IPS-NIHi11 (cell line): Measurements from ENCODE around the gene GNG7.
"Not testable (repeated sequence)": the region's sequence is repeated elsewhere in the genome, so short reads cannot be mapped to it uniquely, and the experiment has no call there.

Experiments used
- DNase-seq: peaks from one replicate; pipeline ENCODE4 v3.0.0; 2012; ENCODE audit warnings: mixed read lengths, low spot score

GNG7 gene

DNA sequence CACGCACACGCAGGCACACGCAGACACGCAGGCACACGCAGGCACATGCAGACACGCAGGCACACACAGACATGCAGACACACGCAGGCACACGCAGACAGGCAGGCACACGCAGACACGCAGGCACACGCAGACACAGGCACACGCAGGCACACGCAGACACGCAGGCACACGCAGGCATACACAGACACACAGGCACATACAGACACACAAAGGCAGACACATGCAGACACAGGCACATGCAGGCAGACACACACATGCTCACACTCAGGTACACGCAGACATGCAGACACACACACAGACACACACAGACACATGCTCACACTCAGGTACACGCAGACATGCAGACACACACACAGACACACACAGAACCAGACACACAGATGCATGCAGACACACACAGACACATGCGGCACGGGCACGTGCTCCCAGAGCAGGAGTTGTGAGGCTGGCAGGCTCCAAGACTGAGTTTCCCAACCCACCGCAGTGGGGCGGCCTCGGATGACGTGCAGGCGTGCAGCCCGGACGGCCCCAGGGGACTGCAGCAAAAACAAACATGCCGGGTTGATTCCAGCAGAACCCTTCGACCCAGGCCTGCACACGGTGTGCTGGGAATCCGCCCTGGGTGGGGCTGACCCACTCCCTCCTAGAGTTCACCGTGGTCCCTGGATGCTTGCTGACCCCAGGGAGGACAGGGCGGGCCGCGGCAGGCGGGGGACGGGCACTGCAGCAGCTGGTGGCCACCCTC lies 126.6 kb downstream of the GNG7 start:
- DNase-seq, result no peak

DNA sequence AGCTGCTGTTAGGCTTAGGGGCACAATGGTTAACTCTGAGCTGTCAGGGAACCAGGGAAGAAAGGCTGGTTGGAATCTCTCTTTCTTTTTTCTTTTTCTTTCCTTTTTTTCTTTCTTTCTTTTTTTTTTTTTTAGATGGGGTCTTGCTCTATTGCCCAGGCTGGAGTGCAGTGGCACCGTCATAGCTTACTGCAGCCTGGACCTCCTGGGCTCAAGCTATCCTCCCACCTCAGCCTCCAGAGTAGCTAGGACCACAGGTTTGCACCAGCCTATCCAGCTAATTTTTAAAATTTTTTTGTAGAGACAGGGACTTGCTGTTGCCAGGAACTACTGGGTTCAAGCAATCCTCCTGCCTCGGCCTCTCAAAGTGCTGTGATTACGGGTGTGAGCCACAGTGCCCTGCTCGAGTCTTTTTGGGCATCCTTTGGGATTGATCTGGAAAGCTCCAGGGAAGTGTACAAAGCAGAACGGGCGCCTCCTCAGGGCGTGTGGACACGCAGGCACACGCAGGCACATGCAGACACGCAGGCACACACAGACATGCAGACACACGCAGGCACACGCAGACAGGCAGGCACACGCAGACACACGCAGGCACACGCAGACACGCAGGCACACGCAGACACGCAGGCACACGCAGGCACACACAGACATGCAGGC lies 127.4 kb downstream of the GNG7 start:
- DNase-seq, result no peak

DNA sequence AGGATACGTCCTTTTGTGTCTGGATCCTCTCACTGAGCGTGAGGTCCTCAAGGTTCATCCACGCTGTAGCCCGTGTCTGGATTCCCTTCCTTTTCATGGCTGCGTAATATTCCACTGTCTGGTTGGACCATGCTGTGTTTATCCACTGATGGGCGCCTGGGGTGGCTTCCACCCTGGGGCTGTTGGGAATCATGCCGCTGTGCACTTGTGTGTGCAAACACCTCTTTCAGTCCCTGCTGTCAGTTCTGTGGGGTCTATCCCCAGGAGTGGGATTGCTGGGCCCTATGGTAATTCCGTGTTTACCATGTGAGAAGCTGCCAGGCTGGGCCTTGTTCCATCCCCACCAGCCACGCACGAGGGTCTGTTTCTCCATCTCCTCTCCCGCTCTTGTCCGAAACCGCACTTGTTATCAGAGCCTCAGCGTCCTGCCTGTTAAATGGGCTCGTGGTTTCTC lies 128.0 kb downstream of the GNG7 start:
- no peak for DNase-seq

DNA sequence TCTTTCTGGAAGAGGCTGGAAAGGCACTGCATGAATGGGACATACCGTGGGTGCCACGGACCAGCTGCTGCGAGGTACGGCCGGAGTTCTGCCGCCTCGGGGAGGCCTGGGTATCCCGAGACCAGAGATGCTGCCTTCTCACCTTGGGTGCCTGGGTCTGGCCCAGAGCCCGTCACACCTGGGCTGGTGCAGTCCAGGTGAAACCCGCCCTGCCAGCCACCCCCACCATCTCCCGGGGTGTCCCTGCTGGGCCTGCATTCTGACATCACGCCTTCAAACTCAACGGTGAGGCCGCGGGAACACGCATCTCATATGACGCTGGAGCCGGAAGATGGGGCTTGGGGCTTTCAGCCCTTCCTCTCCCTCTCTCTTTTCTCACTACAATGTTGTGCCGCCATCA lies 128.6 kb downstream of the GNG7 start:
- DNase-seq, result no peak

DNA sequence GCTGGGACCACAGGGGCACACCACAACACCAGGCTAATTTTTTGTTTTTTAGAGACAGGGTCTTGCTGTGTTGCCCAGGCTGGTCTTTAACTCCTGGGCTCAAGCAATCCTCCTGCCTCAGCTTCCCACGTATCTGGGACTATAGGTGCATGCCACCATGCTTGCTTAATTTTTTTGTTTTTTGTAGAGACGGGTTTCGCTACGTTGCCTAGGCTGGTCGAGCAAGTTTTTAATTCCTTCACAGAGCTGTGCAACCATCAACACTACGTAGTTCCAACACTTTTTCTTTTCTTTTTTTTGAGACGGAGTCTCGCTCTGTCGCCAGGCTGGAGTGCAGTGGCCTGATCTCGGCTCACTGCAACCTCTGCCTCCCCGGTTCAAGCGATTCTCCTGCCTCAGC lies 130.3 kb downstream of the GNG7 start:
- DNase-seq, result not testable (repeated sequence)

DNA sequence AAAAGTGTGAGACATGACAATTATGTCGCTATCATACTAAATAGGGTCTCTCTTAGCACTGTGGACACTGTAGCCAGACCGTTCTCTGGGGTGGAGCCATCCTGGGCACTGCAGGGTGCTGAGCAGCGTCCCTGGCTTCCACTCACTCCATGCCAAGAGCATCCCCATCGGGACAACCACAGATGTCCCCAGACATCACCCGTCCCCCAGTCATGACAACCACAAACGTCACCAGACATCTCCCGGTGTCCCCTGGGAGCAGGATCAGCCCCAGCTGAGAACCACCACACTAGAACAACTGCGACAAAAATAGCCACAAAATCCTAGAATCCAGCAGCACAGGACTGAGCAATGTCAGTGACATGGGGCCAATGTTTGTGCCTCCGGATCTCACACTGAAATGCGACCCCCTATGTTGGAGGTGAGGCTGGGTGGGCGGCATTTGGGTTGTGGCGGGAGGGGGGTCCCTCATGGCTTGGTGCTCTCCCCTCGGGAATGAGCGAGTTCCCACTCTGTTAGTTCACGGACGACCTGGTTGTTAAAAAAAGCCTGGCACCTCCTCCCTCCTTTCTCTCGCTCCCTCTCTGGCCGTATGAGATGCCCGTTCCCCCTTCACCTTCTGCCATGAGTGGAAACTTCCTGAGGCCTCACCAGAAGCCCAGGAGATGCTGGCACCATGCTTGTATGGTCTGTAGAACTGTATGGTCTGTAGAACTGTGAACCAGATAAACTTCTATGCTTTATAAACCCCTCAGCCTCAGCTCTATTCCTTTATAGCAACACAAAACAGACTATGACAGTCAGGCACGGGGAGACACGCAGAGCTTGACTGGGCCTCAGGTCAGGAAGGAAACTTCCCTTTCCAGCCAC lies 132.7 kb downstream of the GNG7 start:
- DNase-seq, result no peak

DNA sequence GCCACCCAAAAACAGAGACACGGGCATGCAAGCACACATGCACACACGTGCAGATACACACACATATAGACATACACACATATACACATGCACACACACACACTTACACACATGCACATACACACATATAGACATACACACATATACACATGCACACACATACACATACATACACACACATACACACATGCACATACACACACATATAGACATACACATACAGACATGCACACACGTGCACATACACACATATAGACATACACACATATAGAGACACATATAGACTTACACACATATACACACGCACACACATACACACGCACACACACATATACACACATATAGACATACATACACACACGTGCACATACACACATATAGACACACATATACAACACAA lies 134.5 kb downstream of the GNG7 start:
- DNase-seq, result no peak

DNA sequence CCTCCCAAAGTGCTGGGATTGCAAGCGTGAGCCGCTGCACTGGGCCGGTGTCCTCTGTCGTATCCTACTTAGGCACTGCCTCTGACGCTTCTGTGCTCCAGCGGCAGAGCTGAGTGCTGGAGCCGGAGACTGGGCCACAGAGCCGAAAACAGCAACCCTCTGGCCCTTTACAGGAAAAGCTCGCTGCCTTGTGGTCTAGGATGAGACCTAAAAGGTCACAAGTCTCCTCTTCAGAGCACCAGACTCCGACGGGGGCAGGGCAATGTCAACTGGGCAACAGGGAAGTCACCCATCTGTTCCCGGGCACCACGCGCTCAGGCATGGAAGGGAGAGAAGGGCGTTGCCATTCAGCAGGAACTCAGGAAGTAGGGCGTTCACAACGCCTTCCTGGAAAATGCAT lies 134.9 kb downstream of the GNG7 start:
- DNase-seq, result no peak

DNA sequence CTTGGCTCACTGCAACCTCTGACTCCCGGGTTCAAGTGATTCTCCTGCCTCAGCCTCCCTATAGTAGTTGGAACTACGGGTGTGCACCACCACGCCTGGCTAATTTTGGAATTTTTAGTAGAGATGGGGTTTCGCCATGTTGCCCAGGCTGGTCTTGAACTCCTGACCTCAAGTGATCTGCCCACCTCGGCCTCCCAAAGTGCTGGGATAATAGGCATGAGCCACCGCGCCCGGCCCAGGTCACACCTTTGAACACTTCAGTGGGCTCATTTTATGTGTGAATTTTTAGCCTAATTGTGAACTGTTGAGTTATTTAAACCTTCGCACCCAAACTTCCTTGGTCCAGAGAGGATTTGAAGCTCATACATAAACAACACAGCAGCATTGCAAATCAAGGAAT lies 138.9 kb downstream of the GNG7 start:
- DNase-seq, result not testable (repeated sequence)

DNA sequence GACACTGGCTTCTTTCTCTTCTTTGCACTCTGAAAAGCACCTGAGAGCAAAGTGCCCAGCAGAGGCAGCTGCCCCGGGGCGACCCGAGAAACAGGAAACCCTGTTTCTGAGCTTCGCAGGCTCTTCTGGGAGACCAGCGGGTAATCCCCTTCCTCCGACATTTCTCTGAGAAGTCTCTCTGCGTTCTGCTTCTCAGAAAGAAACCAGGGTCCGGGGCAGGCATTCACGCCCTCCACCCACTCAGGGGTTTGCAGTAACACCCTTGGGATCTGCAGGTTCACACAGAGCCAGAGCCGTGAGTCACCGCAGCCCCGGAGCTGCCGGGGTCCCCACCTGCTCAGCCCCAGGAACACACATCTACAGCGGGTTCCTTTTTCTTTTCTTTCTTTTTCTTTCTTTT lies 140.6 kb downstream of the GNG7 start:
- no peak for DNase-seq

DNA sequence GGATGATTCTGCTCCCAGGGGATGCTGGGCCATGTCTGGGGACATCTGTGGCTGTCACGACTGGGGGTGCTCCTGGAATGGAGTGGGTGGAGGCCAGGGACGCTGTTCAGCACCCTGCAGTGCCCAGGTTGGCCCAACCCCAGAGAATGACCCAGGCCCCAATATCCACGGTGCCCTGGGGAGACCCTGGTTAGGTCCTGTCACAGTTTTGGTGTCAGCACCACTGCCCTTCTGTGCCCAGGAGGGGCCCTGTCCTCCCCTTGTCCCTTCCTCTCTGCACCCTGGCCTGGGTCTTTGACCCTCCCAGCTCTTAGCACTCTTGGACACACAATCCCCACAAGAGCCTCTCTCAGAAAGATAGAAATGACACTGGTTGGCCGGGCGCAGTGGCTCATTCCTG lies 141.3 kb downstream of the GNG7 start:
- DNase-seq, result no peak

DNA sequence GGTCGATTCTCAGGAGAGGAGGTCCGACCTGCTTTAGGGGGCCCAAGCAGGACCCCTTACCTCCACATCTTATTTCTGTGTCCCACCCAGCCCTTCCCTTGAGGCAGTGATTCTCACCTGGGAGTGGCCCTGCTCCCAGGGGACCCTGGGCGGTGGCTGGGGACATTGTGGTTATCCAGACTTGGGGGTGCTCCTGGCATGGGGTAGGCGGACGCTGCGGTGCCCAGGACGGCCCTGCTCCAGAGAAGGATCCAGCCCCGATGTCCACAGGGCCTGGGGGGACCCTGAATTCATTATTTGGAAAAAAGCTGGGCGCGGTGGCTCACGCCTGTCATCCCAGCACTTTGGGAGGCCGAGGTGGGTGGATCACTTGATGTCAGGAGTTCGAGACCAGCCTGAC lies 142.1 kb downstream of the GNG7 start:
- no peak for DNase-seq

DNA sequence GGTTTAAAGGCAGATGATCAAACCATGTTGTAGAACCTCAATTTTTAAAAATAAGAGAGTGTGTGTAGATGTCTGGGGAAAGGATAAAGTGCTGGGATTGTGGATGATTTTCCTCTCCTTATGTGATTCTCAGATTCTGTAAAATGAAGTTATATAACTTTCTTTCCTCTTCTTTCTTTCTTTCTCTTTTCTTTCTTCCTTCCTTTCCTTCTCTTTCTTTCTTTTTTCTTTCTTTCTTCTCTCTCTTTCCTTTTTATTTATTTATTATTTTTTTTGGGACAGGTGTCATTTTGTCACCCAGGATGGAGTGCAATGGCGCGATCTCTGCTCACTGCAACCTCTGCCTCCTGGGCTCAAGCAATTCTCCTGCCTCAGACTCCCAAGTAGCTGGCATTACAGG lies 144.0 kb downstream of the GNG7 start:
- DNase-seq, result no peak

DNA sequence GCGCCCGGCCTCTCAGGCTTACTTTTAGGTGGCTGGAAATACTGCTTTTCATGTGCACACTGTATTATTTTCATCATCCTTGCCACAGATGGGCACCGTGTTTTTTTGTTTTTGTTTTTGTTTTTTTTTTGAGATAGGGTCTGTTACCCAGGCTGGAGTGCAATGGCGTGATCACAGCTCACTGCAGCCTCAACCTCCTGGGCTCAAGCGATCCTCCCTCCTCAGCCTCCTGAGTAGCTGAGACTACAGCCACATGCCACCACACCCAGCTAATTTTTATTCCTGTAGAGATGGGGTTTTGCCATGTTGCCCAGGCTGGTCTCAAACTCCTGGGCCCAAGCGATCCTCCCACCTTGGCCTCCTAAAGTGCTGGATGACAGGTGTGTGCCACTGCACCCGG lies 144.4 kb downstream of the GNG7 start:
- not testable (repeated sequence) for DNase-seq

DNA sequence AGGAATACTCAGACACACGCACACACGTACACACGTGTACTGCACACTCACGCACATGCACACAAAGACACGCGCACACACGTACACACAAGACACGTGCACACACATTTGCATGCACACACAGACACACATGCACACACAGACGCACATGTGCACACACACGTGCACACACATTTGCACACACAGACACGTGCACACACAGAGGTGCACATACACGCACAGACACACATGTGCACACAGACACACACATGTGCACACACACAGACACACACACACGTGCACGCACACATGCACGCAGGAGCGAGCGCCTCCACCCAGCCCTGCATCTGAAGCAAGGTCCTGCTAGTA lies 145.4 kb downstream of the GNG7 start:
- no peak for DNase-seq

DNA sequence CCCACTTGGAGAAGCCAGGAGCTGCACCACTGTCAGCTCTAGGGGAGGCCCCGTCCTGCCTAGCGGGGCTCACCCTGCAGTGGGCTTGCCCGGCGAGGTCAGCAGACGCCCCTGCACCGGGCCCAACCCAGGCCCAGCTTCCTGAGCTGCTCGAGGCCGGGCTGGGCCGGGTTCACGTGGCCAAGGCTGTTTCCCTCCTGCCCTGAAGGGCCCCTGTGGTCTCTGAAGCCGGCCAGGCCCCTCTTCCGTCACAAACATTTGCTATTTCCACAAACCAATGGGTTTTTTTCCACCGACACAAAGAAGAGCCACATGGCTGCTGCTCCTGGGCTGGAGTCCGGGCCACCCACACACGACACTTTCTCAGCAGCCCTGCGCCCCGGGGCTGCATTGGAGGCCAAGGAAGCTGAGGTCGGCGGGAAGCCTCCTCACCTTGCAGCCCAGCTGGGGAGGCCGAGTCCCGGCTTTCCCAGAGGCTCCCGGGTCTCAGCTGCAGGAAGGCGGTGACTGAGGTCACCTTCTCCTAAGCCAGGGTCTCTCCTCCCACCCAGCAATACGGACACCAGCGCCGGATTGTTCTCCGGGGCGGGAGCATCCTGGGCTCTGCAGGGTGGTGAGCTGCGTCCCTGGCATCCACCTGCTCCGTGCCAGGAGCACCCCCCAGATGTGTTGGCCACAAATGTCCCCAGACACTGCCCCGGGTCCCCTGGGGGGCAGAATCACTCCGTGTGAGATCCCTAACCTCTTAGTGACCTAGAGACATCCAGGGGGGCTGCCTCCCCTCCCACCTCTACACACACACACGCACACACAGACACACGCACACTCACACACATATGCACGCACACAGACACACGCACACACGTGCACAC lies 146.0 kb downstream of the GNG7 start:
- no peak for DNase-seq

DNA sequence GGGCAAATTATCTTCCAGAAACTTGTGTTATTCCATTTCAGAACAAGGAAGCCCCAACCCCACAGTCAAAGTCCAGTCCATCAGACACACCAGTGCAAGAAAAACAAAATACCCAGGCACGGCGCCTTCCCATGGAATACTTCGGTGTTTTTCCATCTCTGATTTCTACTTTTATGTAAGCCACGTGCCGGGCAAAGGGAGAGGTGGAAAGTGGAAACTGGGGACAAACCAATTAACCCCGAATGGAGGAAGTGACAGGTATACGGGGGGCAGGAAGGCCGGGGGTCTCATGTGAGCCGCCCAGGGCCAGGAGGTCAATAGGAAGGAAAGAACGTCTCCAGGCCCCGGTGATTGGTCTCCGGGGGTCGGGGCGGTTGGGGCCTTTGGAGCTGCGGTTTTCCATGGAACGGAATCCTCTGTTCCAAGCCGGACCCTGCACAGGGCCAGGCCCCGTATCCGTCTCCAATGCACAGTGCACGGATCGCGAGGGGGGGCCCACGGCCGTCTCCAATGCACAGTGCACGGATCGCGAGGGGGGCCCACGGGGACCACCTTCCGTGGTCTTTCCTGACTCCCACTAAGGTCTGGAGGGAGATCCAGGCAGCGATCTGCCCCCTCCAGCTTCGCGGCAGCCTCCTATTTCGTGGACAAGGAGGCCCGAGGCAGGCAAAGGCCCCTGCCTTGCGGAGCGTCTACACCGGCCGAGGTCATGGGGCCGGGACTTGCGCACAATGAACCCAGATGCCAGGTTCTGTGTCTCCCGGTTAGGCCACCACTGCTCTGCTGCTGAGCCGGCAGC lies 146.9 kb downstream of the GNG7 start:
- DNase-seq, result no peak

DNA sequence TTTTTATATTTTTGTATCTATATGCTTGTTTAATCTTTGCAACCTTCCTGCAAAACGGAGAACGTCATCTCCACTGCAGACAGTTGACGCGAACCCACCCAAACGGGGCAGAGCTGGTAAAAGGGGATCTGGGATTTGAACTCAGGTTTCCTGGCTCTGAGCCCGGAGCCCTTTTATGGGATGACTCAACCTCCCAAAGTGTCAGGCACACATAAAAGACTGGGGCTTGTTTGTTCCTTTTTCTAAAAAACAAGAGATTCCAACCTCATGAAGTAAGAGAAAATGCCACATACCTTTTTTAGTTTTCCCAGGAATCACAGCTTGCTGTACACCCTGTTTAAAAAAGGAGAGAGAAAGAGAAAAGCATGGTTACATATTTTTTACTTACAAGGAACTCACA lies 147.6 kb downstream of the GNG7 start:
- DNase-seq, result no peak

DNA sequence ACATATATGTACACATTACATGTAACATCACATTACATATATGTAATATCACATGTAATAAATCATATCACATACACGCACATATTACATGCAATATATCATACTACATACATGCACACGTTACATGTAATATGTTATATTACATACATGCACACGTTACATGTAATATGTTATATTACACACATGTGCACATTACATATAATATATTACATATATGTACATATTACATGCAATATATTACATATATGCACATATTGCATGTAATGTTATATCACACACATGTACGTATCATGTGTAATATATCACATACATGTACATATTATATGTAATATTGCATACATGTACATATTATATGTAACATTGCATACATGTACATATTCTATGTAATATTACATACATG lies 149.0 kb downstream of the GNG7 start:
- no peak for DNase-seq

DNA sequence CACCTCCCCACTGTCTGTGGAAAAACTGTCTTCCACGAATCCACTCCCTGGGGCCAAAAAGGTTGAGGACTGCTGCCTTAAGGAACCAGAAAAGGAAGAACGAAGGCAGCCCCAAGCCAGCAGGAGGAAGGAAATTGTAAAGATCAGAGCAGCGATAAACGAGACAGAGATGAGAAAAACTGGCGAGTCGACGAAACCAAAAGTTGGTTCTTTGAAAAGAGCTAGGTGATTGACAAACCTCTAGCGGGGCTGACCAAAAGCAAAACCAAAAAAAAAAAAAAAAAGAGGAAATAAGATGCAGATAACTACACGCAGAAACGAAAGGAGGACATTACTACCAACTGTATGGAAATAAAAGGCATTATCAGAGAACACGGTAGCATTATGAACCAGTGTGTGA lies 149.6 kb downstream of the GNG7 start:
- DNase-seq, result no peak

DNA sequence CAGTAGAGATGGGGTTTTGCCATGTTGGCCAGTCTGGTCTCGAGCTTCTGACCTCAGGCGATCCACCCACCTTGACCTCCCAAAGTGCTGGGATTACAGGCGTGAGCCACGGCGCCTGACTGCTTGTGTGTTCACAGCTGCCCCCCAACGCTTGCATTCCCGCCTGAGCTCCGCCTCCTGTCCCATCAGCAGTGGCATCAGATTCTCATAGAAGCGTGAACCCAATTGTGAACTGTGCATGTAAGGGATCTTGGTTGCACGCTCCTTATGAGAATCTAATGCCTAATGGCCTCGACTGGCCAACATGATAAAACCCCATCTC lies 150.7 kb downstream of the GNG7 start:
- DNase-seq, result no peak
